Tibial nerve (tissue), 4 donors: ENCODE data around the gene LILRA1.

ENCODE experiments used
- CTCF ChIP-seq, 5 experiments: fragments of 200-600 bp in 3 of 5; fragments of 450-650 bp in 2 of 5; sonication (generic) in 3 of 5; IDR thresholded peaks; one replicate each; pipeline ENCODE4 v1.5.1; 2016 to 2019; ENCODE audit warnings: antibody characterized with exemption in 5 of 5, mild to moderate bottlenecking in 3 of 5, moderate library complexity in 2 of 5
- EP300 ChIP-seq, 2 donors: sonication (generic); formaldehyde crosslinking; IDR thresholded peaks; one replicate each; pipeline ENCODE4 v1.6.1; 2017; ENCODE audit warnings: antibody characterized with exemption in 2 of 2, mild to moderate bottlenecking in 1 of 2
- POLR2A ChIP-seq, 2 donors: fragments of 450-650 bp; IDR thresholded peaks; one replicate each; pipeline ENCODE4 v1.6.1; 2017; ENCODE audit warnings: antibody characterized with exemption in 2 of 2, mild to moderate bottlenecking in 2 of 2, moderate library complexity in 2 of 2

- no peak for TF ChIP-seq POLR2A (IDR thresholded peaks at IDR 0.05)
- TF ChIP-seq CTCF (IDR thresholded peaks at IDR 0.05) = no peak
- TF ChIP-seq EP300 (IDR thresholded peaks at IDR 0.05) = no peak
Observed at GRCh38 chr19:54570316-54570715, 23.1 kb upstream of the LILRA1 start.
